ENCODE results near the gene ESYT3. TPM values are rescaled to one million over a fixed set of nuclear protein-coding genes. Genes with fewer than 3 reads are reported as not detected.
A peak's percentile ranks its signal among the peaks of the same experiment; 100 is the strongest.

ESYT3 gene
- total RNA-seq, 1 experiment from 2014 or later: 6.3 TPM

- Histone ChIP-seq H3K23ac (ENCODE audit: insufficient read length, low read depth, low read length) (no peak overlapping the region), H4K20me1 (ENCODE audit: control insufficient read depth, insufficient read depth, insufficient read length) (no peaks in the 10 kb centered on the region), H3K23me2 (ENCODE audit: insufficient read length, low read depth, low read length, poor library complexity, severe bottlenecking) (no peaks in the 10 kb centered on the region), H2BK5ac (ENCODE audit: insufficient read length, low read length) (no peak overlapping the region), H4K8ac (replicated peaks; ENCODE audit: insufficient read length, low read depth, low read length) (no peak overlapping the region), H3K79me2 (ENCODE audit: insufficient read depth, low read length) (no peaks in the 10 kb centered on the region), H3K27me3 (ENCODE audit: insufficient read depth, low read length) (no peaks in the 10 kb centered on the region), H3K4ac (ENCODE audit: low read depth, low read length) (no peak overlapping the region), H3K79me1 (ENCODE audit: insufficient read depth, low read depth, low read length, poor library complexity, severe bottlenecking) (no peaks in the 10 kb centered on the region), H2BK20ac (ENCODE audit: low read depth, low read length, poor library complexity, severe bottlenecking) (no peak overlapping the region), H2AFZ (ENCODE audit: low read length) (no peak overlapping the region), H3K4me1 (ENCODE audit: insufficient read depth, low read length) (peaks cover 27% of the 10 kb centered on the region; the same call in 1 of the 2 replicates), H3K14ac (ENCODE audit: insufficient read depth, low read length) (no peak overlapping the region), H3K18ac (ENCODE audit: insufficient read length, low read depth, low read length) (no peak overlapping the region), H3K9me3 (ENCODE audit: control insufficient read depth, low read depth, low read length) (no peaks in the 10 kb centered on the region), H2BK15ac (ENCODE audit: low read depth, low read length) (no peak overlapping the region), H3K56ac (ENCODE audit: insufficient read length, low read depth, low read length) (no peak overlapping the region), H3K4me2 (ENCODE audit: insufficient read depth, insufficient read length, low read length) (no peak overlapping the region), H2BK12ac (ENCODE audit: insufficient read length, low read depth, low read length) (no peak overlapping the region), H4K5ac (ENCODE audit: insufficient read length, low read depth, low read length) (no peak overlapping the region), H3K9ac (ENCODE audit: extremely low read depth, insufficient read length, low read length) (no peak overlapping the region), H4K91ac (ENCODE audit: insufficient read length, low read depth, low read length) (no peak overlapping the region), H3K27ac (ENCODE audit: insufficient read length, low read depth, low read length) (no peak overlapping the region), H2AK5ac (ENCODE audit: insufficient read length, low read length) (no peak overlapping the region), H2BK120ac (ENCODE audit: low read depth, low read length, poor library complexity, severe bottlenecking) (no peak overlapping the region), H3T11ph (ENCODE audit: low read length) (no peak overlapping the region)
- peak; percentile 5 for DNase-seq
- Mint-ChIP-seq H3K4me3 (no peak overlapping the region; a peak in 1 of 5 replicates), H3K36me3 (ENCODE audit: insufficient read depth in 1 of 3, low read depth in 3 of 3) (peaks cover 26 to 44% (median 33%) of the 10 kb centered on the region in 3 experiments), H3K27me3 (ENCODE audit: low read depth) (peaks cover 12% of the 10 kb centered on the region), H3K4me1 (peaks cover 48 to 52% of the 10 kb centered on the region in 2 experiments), H3K9me3 (peaks cover 3 to 6% of the 10 kb centered on the region in 2 experiments; a peak in 4 of 5 replicates), H3K27ac (no peak overlapping the region)
- TF ChIP-seq CTCF (conservative IDR thresholded peaks at IDR 0.05): no peak
- no CpG with 5 or more reads among the region's 3 CpGs for WGBS (ENCODE audit: extremely low coverage, insufficient read length, low lambda C conversion rate)
Measured at GRCh38 chr3:138407236-138407907, 27.0 kb upstream of the ESYT3 start.
